GM21619 (cell line): ENCODE measurements around the gene ATP2B2.

ENCODE experiments used
- ATAC-seq: cut with Tn5 transposase; IDR thresholded peaks from one replicate; pipeline ENCODE4 v1.9.1; 2021; ENCODE audit not compliant: unreplicated experiment

The ATP2B2 gene

DNA sequence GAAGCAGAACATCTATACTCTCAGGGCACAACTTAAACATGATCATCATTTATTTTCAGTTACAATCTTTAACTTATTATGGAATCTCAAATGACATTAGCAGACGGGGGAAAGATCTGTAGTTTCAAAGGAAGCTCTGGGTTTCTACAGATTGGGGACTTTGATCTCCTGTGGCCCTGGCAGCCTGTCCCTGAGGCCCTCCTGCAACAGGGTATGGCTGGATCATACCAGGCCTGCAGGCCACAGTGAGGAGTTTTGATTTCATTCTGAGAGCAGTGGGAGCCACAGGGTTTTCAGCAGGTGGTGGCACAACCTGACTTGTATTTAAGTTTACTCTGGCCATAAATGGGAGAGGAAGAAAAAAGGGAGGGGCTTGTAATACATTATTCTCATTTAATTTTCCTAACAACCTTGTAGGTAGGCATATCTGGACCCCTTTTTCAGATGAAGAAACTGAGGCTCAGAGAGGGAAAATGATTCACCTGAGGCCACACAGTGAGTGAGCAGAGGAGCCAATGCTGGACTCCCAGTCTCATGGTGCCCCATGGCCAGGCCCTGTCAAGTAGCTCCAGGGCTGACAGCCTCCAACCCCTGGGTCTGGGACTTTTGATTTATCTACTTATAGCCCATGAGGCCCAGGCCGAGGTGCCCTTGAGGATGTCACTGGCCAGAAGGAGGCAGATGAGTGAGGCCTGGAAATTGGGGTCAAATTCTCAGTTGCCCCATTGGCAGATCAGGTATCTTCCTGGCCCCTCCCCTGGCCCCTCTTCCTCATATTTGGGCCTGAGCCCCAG lies 71.0 kb downstream of the ATP2B2 start:
- no peak for ATAC-seq

- no peak for ATAC-seq
Observed at GRCh38 chr3:10432931-10433330, 72.5 kb downstream of the ATP2B2 start.

- ATAC-seq = no peak
Observed at GRCh38 chr3:10432156-10432845, 73.1 kb downstream of the ATP2B2 start.

GRCh38 chr3:10430805-10431204 lies 74.6 kb downstream of the ATP2B2 start:
- no peak for ATAC-seq

- ATAC-seq = no peak
Observed at GRCh38 chr3:10428406-10429091, 76.8 kb downstream of the ATP2B2 start.

DNA sequence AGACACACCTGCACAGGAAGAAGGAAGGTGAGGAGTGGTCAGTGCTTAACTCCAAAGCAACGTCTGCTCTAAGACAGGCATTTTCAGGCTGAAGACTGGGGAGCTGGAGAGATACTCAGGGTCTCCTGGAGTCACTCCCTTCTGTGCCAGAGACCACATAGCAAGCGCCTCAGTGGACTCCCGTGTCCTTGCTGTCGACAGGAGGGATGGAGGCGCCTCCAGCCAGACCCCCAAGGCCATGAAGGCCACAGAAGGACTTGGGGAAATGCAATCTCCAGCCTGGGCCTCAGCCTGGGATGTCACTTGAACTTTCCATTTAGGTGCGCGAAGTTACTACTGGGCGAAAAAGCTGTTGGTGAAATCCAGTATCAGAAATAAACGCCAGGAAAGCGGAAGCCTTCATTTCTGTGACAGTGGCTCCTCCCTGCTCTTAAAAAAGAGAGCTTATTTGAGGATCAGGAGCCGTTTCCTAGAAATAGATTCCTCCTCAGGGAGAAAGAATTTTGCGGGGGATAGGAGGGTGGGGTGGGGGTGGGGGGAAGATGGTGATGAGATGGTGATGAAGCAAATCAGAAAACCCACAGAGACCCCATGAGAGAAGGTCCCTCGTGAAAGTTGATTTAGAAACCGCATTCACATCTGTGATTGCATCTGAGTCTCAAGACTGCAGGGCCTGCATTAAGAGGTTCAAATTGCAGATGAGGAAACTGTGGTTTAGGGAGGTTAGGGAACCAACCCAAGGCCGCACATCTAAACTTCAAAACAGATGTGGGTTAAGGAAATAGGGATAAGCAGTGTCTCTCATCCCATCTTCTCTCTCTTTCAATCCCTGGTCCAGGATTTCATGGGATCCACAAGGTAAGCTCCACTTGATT lies 78.8 kb downstream of the ATP2B2 start:
- no peak for ATAC-seq

- no peak for ATAC-seq
Observed at GRCh38 chr3:10423171-10423882, 82.1 kb downstream of the ATP2B2 start.

DNA sequence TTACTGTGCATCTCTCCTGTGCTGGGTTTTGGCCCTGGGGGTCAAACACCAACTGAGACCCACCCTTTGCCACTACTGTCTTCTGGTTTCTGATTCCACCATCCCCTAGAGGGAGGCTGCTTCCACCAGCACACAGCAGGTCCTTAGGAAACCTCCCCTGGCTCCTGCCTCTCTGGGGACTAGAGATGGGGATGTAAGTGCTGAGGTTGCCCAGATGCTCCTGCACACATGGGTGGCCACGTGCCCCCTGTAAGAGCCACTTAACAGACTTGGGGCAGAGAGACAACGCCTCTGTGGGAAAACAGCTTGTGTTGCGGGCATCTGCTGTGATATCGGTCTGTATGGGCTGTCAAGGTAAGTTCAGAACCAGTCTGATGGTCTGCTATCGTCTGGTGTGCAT lies 83.4 kb downstream of the ATP2B2 start:
- ATAC-seq = no peak

GRCh38 chr3:10420745-10421475 lies 84.5 kb downstream of the ATP2B2 start:
- ATAC-seq = no peak

DNA sequence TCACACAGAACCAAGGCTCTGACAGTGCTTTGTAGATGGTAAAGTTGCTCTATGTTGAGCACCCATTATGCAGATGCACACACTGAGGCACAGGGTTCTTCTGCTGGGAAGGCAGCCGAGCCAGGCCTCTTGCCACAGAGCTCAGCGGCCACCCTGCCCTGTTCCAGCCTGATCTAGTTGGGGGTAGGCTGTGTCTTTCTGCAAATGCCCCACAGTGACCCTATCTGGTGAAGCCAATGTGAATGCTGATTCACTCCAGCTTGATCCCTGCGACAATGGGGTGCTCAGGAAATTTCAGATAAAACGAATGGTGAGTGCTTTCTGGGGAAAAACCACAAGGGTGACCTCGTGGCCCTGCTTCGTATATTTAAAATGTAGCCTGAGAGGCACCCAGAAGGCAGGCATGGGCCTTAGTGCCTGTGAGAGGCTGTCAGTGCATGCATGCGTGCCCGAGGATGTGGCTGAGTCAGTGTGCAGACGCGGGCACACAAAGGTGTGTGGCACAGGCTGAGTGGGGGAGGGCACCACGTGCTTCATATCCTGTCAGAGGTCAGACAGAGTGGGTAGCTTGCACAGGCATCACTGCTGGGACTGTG lies 85.7 kb downstream of the ATP2B2 start:
- no peak for ATAC-seq

- no peak for ATAC-seq
Observed at GRCh38 chr3:10417847-10418246, 87.5 kb downstream of the ATP2B2 start.

DNA sequence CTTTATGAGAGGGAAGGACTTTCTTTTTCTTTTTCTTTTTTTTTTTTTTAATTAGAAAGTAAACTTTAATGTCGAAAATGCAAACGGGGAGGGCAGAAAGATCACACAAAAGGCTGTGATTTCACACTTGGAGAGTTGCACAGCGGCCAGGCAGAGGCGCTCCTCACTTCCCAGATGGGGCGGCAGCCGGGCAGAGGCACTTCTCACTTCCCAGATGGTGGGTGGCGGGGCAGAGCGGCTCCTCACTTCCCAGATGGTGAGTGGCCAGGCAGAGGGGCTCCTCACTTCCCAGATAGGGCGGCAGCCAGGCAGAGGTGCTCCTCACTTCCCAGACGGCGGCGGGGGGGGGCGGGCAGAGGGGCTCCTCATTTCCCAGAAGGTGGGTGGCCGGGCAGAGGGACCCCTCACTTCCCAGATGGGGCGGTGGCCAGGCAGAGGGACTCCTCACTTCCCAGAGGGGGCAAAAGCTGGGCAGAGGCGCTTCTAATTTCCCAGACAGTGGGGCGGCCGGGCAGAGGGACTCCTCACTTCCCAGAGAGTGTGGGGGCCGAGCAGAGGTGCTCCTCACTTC lies 88.6 kb downstream of the ATP2B2 start:
- ATAC-seq = no peak

DNA sequence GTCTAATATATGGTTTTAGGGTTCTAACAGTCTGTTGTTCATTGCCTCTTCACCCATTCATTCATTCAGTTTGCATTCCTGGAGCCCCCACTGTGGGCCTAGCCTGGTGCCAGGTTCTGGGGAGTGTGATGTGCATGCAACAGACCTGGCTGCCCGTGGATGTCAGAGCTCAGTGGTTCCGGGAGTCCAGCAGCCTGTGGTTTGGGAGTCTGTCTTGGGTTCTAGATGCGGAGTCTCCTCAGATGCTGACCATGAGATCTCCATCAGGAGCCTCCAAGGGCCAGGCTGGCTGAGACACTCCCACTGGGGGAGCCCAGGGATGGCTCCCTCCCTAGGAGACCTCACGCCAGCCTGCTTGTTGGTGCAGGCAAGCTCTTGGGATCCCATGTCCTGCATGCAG lies 92.3 kb downstream of the ATP2B2 start:
- no peak for ATAC-seq

- no peak for ATAC-seq
Observed at GRCh38 chr3:10411598-10412332, 93.6 kb downstream of the ATP2B2 start.

DNA sequence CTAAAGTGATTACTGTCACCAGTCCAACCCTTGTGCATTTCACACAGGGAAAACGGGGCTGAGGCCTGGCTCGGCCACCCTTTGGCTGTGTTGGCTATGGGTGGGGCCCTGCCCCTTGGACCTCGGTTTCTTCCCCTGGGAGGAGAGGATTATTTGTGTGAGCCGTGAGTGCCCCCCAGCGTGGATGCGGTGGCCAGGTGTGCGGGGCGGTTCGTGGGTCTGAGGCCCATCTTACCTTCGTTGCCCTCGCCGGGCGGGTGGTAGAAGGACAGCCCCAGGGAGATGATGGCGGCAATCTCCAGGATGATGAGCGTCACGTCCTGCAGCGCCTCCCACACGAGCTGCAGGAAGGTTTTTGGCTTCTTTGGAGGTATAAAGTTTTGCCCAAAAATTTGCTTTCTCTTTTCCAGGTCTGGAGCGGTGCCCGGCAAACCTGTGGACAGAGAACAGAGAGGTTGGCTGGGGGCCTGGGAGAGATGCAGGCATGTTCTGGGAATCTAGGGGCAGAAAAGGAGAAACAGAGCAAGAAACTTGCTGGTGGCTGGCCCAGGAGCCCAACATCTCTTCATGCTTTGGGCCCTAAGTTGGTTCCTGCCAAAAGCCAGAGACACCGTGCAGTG lies 94.9 kb downstream of the ATP2B2 start:
- no peak for ATAC-seq

DNA sequence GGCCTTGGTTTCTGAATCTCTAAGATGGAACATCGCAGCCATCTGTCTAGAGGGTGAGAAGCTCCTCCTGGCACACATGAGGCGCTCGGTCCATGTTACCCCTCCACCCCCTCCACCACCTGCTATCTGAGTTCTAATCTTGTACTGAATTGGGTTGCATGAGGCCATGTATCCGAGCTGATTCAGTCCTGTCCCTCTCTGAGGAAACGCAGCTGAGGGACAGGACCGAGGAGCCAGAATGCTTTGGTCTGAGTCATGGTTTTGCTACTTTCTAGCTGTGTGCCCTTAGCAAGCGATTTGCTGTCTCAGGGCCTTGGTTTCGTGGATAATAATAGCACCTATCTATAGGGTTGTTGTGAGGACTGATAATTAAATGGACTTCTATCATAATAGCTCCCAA lies 96.7 kb downstream of the ATP2B2 start:
- ATAC-seq = no peak

- ATAC-seq = no peak
Observed at GRCh38 chr3:10407361-10407760, 98.0 kb downstream of the ATP2B2 start.

DNA sequence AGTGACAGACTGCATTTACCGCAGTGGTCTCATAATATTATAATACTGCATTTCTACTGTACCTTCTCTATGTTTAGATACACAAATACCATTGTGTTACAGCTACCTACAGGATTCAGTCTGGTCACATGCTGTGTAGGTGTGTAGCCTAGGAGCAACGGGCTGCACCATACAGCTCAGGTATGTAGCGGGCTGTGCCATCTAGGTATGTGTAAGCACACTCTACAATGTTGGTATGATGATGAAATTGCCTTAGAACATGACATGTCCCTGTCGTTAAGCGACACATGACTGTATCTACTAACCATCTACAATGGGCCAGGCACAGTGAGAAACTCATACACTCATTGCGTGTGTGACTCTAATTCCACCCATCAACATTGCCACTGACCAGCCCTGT lies 99.0 kb downstream of the ATP2B2 start:
- no peak for ATAC-seq
